ENCODE measurements around the gene FOXD4L6.
"Not testable (repeated sequence)": the region's sequence is repeated elsewhere in the genome, so short reads cannot be mapped to it uniquely, and the experiment has no call there.

- TF ChIP-seq CTCF (IDR thresholded peaks at IDR 0.05), result not testable (repeated sequence)
- TF ChIP-seq EZH2 (IDR thresholded peaks at IDR 0.05) (peak; percentile 56), EZH2phosphoT487 (IDR thresholded peaks at IDR 0.05) (peak; percentile 27)
Measured at GRCh38 chr9:41125109-41125658, 3.3 kb downstream of the FOXD4L6 start.

Data from neural progenitor cell (in vitro differentiated cells).